ENCODE results near the gene ZNF653.

GRCh38 chr19:11552666-11553372 lies 47.2 kb upstream of the ZNF653 start:
- TF ChIP-seq CTCF (IDR thresholded peaks at IDR 0.05; ENCODE audit: insufficient read depth, low read length) = no peak
- no peak for TF ChIP-seq REST (IDR thresholded peaks at IDR 0.05; ENCODE audit: insufficient replicate concordance, low read depth)
- TF ChIP-seq POLR2AphosphoS5 (IDR thresholded peaks at IDR 0.05; ENCODE audit: low read depth) = no peak
- TF ChIP-seq SPI1 (IDR thresholded peaks at IDR 0.05; ENCODE audit: borderline replicate concordance, low read depth) = no peak
- TF ChIP-seq GABPA (IDR thresholded peaks at IDR 0.05; ENCODE audit: low read depth) = no peak
